Measurements from ENCODE around the gene GPC6. TPM values are rescaled to one million over a fixed set of nuclear protein-coding genes. Genes with fewer than 3 reads are reported as not detected.

The GPC6 gene
- total RNA-seq, 1 donor from 2014 or later, result 5.5 TPM

- Histone ChIP-seq H3K27me3 (ENCODE audit: control insufficient read depth, insufficient read depth, low read length) (no peaks in the 10 kb centered on the region), H3K36me3 (ENCODE audit: control insufficient read depth, insufficient read depth, low read length) (no peaks in the 10 kb centered on the region), H3K4me3 (ENCODE audit: low read depth, low read length) (no peak overlapping the region)
- FAIRE-seq, result no peak
- DNase-seq (ENCODE audit: low read depth), result no peak
- TF ChIP-seq, protein P1, sequence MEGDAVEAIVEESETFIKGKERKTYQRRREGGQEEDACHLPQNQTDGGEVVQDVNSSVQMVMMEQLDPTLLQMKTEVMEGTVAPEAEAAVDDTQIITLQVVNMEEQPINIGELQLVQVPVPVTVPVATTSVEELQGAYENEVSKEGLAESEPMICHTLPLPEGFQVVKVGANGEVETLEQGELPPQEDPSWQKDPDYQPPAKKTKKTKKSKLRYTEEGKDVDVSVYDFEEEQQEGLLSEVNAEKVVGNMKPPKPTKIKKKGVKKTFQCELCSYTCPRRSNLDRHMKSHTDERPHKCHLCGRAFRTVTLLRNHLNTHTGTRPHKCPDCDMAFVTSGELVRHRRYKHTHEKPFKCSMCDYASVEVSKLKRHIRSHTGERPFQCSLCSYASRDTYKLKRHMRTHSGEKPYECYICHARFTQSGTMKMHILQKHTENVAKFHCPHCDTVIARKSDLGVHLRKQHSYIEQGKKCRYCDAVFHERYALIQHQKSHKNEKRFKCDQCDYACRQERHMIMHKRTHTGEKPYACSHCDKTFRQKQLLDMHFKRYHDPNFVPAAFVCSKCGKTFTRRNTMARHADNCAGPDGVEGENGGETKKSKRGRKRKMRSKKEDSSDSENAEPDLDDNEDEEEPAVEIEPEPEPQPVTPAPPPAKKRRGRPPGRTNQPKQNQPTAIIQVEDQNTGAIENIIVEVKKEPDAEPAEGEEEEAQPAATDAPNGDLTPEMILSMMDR (IDR thresholded peaks at IDR 0.05; ENCODE audit: insufficient read depth, low read length, severe bottlenecking), result no peak
Observed at GRCh38 chr13:93270769-93271742, 44.4 kb downstream of the GPC6 start.

DNA sequence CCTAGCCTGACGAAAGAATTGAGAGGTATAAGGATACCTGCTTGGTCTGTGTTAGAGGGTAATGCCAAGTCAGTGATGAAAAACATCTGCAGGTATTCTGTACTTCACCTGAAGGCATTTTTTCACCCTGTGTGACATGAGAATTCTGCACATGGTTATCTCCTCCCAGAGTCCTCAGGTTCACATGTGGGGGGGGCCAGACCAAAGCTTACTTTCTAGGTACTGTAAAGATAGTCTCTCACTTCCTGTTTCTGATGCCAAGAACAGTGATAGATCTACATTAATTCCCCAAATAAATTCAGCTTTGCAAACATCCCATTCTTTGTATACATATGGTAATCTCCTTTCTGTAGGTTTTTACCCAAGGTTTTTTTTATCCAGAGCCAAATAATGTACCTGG, 53.4 kb downstream of the GPC6 start:
- H3K27me3 ChIP-seq (ENCODE audit: control insufficient read depth, insufficient read depth, low read length), result no peaks in the 10 kb centered on the region
- no peak overlapping the region for H3K4me3 ChIP-seq (ENCODE audit: low read depth, low read length)
- FAIRE-seq (no peak), DNase-seq (ENCODE audit: low read depth) (no peak)
- H3K36me3 ChIP-seq (ENCODE audit: control insufficient read depth, insufficient read depth, low read length), result no peaks in the 10 kb centered on the region
- TF ChIP-seq, protein P1 (IDR thresholded peaks at IDR 0.05; ENCODE audit: insufficient read depth, low read length, severe bottlenecking), result no peak

DNA sequence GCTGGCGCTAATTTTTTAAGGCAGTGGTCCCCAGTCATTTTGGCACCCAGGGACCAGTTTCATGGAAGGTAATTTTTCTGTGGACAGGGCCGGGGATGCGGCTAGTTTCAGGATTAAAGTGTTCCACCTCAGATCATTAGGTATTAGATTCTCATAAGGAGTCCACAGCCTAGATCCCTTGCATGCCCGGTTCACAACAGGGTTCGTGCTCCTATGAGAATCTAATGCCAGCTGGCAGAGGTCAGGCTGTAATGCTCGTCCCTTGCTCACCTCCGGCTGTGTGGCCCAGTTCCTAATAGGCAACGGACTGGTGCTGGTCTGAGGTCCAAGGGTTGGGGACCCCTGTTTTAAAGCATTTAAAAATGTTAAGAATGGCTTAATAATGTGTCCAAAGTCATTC, 54.1 kb downstream of the GPC6 start:
- no peaks in the 10 kb centered on the region for H3K27me3 ChIP-seq (ENCODE audit: control insufficient read depth, insufficient read depth, low read length)
- no peaks in the 10 kb centered on the region for H3K36me3 ChIP-seq (ENCODE audit: control insufficient read depth, insufficient read depth, low read length)
- TF ChIP-seq, protein P1 (IDR thresholded peaks at IDR 0.05; ENCODE audit: insufficient read depth, low read length, severe bottlenecking), result no peak
- DNase-seq (ENCODE audit: low read depth) (no peak), FAIRE-seq (no peak)
- no peak overlapping the region for H3K4me3 ChIP-seq (ENCODE audit: low read depth, low read length)

- FAIRE-seq (no peak), DNase-seq (ENCODE audit: low read depth) (no peak)
- Histone ChIP-seq H3K27me3 (ENCODE audit: control insufficient read depth, insufficient read depth, low read length) (no peaks in the 10 kb centered on the region), H3K36me3 (ENCODE audit: control insufficient read depth, insufficient read depth, low read length) (no peaks in the 10 kb centered on the region), H3K4me3 (ENCODE audit: low read depth, low read length) (no peak overlapping the region)
- TF ChIP-seq, protein P1 (IDR thresholded peaks at IDR 0.05; ENCODE audit: insufficient read depth, low read length, severe bottlenecking), result no peak
Observed at GRCh38 chr13:93283255-93283654, 56.6 kb downstream of the GPC6 start.

- TF ChIP-seq, protein P1 (IDR thresholded peaks at IDR 0.05; ENCODE audit: insufficient read depth, low read length, severe bottlenecking), result no peak
- DNase-seq (ENCODE audit: low read depth) (no peak), FAIRE-seq (no peak)
- Histone ChIP-seq H3K36me3 (ENCODE audit: control insufficient read depth, insufficient read depth, low read length) (no peaks in the 10 kb centered on the region), H3K4me3 (ENCODE audit: low read depth, low read length) (no peak overlapping the region), H3K27me3 (ENCODE audit: control insufficient read depth, insufficient read depth, low read length) (no peaks in the 10 kb centered on the region)
Observed at GRCh38 chr13:93284064-93284463, 57.5 kb downstream of the GPC6 start.
